ENCODE data around the gene MAD1L1.
"Not testable (repeated sequence)": the region's sequence is repeated elsewhere in the genome, so short reads cannot be mapped to it uniquely, and the experiment has no call there.

The MAD1L1 gene

GRCh38 chr7:1940402-1940786 is 292.4 kb downstream of the MAD1L1 start:
- DNase-seq (ENCODE audit: low spot score): peak; percentile 89

GRCh38 chr7:1939434-1940401 is 293.0 kb downstream of the MAD1L1 start:
- DNase-seq (ENCODE audit: low spot score): peak; percentile 29

GRCh38 chr7:1938788-1939433 is 293.8 kb downstream of the MAD1L1 start:
- DNase-seq (ENCODE audit: low spot score): no peak

DNA sequence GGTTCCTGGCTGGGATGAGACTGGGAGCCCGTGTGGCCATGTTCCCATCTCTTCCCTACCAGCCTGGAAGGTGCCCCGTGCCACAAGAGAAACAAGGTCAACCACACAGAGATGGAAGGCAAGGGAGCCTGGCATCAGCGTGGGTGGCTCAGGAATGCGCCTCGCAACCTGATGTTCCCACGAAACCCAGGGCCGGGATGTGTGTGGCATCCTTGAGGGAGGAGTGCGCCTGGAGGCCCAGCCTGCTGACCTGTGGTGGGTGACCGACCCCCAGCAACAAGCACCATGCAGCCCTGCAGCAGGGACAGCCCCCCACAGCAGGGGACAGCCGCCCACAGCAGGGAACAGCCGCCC is 295.5 kb downstream of the MAD1L1 start:
- DNase-seq (ENCODE audit: low spot score): peak; percentile 65

GRCh38 chr7:1936531-1937251 is 296.1 kb downstream of the MAD1L1 start:
- no peak for DNase-seq (ENCODE audit: low spot score)

DNA sequence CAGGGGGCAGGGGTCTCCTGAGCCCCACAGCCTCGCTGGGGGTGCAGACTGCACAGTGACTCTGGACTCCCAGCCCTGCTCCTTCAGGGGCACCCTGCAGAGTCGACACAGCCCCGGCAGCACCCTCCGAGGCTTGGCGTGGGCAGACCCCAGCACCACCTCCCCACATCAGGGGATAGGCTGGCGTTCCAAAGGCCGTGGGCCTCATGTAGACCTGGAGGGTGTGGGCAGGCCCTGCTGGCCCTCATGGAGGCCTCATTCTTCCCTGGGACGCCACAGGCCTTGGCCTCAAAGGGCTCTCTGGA is 296.8 kb downstream of the MAD1L1 start:
- no peak for DNase-seq (ENCODE audit: low spot score)

GRCh38 chr7:1935176-1936005 is 297.4 kb downstream of the MAD1L1 start:
- no peak for DNase-seq (ENCODE audit: low spot score)

GRCh38 chr7:1934756-1935155 is 298.0 kb downstream of the MAD1L1 start:
- DNase-seq (ENCODE audit: low spot score): no peak

- no peak for DNase-seq (ENCODE audit: low spot score)
Measured at GRCh38 chr7:1934017-1934416, 298.7 kb downstream of the MAD1L1 start.

DNA sequence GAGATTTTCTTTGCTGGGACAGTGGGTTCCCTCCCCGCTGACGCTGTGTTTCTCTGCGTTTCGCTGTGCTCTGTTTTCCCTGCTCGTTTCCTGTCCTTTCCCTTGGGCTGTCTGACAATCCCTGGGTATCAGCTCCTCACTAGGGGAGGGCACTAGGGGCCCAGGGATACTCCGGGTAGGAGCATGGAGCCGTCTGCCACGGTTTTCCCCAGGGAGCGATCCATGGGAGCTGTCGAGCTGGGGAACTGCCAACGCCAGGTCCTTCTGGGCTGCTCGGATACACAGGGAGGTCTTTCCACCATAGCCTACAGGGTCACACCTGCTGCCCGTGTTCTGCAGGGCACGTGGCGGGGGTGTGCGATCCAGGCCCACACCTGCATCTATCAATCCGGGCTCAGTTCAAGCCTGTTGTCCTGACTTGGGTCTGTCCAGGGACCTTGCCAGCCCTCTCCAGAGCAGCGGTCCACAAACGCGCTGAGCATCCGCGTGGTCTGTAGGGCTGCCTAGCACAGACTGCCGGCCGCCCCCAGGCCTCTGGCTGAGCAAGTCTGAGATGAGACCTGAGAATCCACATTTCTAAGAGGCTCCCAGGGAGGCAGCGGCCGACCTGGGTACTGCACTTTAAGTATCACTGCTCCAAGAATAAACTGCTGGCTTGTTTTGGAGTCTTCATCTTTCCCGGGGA is 299.5 kb downstream of the MAD1L1 start:
- no peak for DNase-seq (ENCODE audit: low spot score)

- DNase-seq (ENCODE audit: low spot score): no peak
Measured at GRCh38 chr7:1931951-1932270, 300.8 kb downstream of the MAD1L1 start.

GRCh38 chr7:1931256-1931950 is 301.3 kb downstream of the MAD1L1 start:
- no peak for DNase-seq (ENCODE audit: low spot score)

- no peak for DNase-seq (ENCODE audit: low spot score)
Measured at GRCh38 chr7:1930381-1931065, 302.2 kb downstream of the MAD1L1 start.

DNA sequence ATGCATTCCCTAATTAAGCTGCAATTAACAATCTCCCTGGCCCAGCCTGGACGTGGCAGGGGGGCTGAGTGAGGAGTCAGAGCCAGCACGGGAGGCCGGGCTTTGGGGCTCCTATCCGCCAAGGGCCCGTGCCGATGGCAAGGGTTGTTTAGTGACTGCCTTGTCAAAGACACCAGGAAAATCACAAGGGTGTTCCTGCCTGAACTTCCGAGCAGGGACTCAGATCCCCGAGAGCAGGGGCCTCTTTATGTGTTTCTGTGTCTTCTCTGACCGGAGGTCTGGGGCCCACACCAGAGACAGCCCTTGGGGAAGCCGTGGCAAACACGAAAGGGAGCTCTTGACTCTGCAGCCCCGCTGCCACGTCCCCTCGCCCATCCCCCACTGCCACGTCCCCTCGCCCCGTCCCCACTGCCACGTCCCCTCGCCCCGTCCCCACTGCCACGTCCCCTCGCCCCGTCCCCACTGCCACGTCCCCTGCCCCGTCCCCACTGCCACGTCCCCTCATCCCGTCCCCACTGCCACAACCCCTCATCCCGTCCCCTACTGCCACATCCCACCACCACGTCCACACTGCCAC is 303.3 kb downstream of the MAD1L1 start:
- not testable (repeated sequence) for DNase-seq (ENCODE audit: low spot score)

DNA sequence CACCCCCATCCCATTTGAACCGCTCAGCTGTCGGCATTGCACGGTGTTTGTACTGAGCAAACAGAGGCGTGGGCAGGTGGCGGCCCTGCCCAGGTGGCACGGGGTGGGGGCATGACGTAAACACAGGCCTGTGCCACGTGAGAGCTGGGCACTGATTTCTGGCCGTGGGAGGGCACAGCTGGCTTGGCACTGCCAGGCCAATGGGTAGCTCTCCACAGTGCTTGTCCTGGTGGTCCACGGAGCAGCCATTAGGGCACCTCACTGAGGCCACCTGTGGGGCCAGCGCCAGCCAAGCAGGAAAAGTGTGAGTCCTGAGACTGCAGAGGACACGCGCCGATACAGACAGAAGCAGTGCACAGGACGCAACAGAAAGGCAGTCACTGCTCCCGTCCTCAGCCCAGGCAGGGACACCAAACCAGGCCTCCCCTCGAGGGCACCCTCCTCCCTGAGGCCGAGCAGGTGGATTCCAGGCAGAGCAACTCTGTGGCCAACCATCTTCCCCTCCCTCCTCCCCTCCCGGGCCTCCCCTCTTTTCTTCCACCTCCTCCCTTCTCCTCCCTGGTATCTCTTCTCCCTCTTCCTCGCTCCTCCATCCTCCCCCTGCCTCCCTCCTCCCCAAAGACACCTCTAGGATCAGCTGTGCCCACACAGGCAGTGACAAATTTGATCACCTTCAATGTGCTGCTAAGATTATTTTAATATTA is 303.9 kb downstream of the MAD1L1 start:
- no peak for DNase-seq (ENCODE audit: low spot score)

DNA sequence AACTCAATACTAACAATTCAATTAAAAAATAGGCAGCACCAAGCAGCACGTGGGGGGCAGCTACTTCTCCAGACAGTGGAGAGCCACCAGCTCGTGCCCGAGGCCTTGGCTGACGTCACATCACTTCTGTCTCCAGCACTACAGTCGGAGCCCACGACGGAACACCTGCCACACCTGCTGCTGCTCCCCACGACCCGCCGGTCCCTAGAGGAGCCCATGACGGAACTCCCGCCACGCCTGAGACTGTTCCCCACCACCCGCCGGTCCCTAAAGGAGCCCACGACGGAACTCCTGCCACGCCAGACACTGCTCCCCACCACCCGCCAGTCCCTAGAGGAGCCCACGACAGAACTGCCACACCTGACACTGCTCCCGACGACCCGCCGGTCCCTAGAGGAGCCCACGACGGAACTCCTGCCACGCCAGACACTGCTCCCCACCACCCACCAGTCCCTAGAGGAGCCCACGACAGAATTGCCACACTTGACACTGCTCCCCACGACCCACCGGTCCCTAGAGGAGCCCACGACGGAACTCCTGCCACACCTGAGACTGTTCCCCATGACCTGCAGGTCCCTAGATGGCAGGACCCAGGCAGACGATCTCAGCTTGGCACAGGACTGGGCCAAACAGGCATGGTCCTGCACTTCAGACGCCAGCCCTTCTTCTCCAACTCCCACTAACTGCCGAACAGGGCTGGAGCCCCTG is 304.7 kb downstream of the MAD1L1 start:
- DNase-seq (ENCODE audit: low spot score): no peak

DNA sequence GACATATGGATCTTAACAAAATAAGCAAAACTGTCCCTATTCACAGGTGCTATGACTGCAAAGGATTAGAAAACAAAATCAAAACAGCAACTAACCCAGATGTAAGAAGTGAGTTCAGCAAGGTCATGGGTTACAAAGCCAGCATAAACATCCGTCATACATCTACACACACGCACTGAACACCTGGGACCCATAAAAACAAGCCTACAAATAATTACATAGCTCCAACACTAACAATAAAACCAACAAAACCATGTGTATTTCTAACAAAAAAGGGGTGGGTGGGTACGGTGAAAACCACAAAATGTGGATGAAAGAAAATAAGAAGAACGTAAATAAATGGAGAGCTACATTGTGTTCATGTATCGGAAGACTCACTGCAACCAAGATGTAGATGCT is 305.8 kb downstream of the MAD1L1 start:
- no peak for DNase-seq (ENCODE audit: low spot score)

GRCh38 chr7:1925973-1926907 is 306.5 kb downstream of the MAD1L1 start:
- DNase-seq (ENCODE audit: low spot score): no peak

Measured in SW480 (cell line).